ENCODE results near the gene CNEP1R1.
"Not testable (repeated sequence)": the region's sequence is repeated elsewhere in the genome, so short reads cannot be mapped to it uniquely, and the experiment has no call there.

Gene CNEP1R1, protein sequence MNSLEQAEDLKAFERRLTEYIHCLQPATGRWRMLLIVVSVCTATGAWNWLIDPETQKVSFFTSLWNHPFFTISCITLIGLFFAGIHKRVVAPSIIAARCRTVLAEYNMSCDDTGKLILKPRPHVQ

DNA sequence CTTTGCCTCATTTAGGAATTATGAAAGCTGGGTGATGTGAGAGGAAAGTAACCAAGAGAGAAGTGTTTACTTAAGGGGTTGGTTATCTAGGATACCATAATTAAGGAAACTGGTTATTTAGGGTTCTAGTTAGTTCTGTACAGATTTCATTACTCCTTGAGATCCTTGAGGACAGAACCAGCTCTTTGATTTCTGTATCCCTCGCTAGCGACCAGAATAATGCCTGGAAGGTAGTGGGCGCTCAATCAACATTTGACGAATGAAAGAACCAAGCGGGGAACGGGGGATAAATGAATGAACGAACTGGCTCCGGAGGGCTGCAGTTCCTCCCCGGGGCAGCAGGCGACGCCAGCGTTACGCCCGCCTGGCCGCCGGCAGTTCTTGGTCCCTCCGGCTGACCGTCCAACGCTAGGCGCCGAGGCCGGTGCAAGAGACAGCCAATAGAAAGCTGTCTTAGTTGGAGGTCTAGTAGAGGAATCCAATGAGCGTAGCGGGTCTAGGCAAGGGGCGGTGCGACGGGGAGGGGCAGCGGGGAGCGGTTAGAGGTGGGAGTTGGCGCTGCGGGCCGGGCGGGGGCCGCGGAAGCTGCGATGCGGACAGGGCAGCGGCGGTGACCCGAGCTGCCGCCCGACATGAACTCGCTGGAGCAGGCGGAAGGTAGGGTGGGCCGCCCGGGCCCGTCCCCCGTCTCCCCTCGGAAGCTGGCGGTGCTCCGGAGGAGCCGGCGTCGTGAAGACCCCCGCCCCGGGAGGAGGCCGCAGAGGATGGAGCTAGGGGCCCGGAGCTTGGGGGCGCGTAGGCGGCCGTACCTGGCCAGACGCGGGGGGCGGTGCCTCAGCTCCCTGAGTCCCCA lies at the start of gene CNEP1R1:
CNEP1R1 (plus strand) TSS at position 542 of the 853 bp plus-strand sequence; CDS start at position 633, 91 bp downstream.
- peak; percentile 97 for DNase-seq (ENCODE audit: low spot score)

DNA sequence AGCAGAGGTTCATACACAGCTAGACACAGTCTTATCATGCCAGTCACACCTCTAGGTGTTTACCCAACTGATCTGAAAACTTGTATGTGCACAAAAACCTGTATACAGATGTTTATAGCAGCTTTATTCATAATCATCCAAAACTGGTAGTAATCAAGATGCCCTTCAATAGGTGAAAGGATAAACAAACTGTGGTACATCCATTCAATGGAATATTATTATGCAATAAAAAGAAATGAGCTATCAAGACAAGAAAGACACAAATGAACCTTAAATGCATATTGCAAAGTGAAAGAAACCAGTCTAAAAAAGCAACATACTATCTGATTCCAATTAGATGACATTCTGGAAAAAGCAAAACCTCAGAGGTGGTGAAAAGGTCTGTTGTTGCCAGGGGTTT lies 47.6 kb upstream of the CNEP1R1 start:
- DNase-seq (ENCODE audit: low spot score) = no peak

DNA sequence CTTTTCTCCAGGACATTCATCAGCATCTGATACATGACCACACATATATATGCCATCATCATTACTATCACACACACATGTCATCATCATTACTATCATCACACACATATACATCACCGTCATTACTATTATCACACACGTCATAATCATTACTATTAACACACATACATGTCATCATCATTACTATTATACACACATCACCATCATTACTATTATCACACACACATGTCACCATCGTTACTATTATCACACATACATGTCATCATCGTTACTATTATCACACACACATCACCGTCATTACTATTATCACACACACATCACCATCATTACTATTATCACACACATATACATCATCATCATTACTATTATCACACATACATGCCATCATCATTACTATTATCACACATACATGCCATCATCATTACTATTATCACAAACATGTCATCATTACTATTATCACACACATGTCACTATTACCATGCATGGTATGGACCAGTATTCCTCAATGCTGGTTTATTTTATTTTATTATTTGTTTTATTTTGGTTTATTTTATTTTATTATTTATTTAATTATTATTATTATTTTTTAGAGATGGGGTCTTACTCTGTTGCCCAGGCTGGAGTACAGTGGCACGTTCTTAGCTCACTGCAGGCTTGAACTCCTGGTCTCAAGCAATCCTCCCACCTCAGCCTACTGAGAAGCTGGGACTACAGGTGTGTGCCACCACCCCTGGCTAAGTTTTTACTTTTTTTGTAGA lies 46.3 kb upstream of the CNEP1R1 start:
- no peak for DNase-seq (ENCODE audit: low spot score)

DNA sequence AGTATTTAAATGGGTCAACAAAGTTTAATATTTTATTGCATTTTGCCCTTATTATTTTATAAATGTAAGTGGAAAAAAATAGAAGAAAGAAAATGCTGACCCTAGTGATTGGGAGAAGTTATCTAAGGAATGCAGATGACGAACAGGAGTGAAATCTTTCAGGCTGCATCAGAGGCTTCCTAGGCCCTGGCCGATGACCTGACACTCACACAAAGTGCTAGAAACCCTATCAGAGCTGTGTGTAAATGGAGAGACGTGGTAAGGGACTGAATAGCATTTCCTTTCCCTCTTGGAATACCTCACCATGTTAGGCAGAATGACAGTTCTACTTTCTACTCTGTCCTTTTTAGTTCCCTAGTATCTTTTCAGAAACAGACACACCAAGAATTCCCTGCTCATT lies 44.9 kb upstream of the CNEP1R1 start:
- no peak for DNase-seq (ENCODE audit: low spot score)

DNA sequence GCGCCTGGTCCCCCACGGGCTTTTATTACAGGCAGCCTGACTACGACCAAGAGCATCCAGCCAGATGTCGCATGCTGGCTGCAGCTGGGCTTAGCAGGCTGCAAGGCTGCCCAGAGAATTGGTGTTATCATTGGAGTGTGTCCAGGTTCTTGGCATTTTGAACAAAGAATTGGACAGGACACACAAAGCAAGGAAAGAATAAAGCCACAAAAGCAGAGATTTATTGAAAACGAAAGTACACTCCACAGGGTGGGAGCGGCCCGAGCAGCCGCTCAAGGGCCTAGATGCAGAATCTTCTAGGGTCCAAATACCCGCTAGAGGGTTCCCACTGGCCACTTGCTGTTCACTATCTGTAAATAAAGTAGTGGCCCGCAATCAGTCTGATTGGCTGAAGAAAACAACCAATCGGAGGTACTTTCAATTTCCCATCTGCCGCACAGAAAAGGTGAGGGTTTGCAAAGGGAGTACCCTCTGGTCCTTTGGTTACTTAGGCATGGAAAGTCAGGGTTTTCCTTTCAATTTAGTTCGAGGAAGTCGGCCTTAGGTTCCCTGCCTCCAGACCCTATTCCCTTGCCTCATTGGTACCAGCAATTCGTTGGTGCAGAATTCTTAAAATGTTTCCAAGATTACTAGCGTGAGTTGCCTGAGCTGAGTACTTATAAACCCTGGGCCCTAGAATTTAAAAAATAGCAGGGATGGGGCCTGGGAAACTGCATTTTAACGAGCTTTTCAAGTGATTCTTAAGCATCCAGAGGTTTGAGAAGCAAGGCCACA lies 38.5 kb upstream of the CNEP1R1 start:
- no peak for DNase-seq (ENCODE audit: low spot score)

DNA sequence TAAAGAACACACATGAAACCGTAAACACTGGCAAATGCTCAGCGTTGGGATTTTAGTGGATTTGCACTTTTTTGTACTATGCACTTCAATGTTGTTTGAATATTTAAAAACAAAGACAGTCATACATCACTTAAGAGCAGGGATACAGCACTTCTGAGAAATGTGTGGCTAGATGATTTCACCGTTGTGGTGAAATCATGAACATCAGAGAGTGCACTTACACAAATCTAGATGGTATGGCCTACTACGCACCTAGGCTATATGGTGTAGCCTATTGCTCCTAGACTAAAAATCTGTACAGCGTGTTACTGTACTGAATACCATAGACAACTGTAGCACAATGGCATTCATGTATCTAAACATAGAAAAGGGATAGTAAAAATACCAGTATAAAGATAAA lies 37.6 kb upstream of the CNEP1R1 start:
- no peak for DNase-seq (ENCODE audit: low spot score)

DNA sequence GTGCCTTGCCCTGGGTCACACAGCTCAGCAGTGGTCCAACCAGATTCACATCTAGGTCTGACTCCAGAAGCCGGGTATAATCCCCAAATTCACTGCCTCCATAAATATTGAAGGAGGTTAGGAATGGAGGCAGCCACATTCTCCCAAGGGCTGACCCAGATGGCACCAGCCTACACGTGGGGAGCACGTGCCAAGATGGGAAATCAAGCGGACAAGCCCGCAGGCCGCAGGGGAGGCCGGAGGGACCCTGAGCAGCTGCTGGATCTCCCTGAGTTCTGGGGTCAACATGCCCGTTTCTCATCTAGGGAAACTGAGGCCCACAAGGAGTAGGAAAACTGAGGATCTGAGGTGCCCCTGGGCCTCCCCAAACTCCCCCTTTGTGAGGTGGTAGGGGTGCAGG lies 32.2 kb upstream of the CNEP1R1 start:
- no peak for DNase-seq (ENCODE audit: low spot score)

DNA sequence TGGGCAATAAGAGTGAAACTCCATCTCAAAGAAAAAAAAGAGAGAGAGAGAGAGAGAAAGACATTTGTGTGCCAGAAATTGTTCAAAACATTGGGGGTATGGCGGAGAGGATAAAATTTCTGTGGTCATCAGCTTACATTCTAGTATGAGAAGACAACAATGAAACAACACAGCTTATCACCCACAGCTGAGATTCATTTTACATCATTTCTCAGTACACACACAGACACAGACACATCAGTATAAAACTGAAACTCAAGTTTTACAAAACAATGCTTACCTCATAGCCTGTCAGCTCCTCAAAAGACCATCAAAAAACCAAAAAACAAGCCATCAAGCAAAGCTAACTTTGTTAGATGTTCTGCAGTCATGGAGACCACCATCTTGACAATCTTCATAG lies 31.4 kb upstream of the CNEP1R1 start:
- no peak for DNase-seq (ENCODE audit: low spot score)

DNA sequence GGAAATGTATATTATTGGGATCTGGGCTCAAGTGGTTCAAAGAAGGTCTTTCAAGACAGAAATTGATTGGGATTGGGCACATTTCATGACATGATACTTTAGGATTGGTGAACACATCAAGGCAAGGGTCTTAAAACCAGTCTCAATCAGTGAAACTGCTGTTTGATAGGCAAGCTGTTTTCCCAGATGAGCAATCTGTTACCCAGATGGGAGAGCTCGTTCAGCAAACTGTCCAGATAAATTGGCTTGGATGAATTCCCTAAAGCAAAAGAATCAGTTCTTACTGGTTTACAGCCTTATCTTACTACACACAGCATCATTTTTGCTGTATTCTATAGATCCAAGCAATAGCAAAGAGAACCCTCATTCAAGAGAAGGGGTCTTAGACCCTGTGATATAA lies 31.0 kb upstream of the CNEP1R1 start:
- DNase-seq (ENCODE audit: low spot score) = no peak

DNA sequence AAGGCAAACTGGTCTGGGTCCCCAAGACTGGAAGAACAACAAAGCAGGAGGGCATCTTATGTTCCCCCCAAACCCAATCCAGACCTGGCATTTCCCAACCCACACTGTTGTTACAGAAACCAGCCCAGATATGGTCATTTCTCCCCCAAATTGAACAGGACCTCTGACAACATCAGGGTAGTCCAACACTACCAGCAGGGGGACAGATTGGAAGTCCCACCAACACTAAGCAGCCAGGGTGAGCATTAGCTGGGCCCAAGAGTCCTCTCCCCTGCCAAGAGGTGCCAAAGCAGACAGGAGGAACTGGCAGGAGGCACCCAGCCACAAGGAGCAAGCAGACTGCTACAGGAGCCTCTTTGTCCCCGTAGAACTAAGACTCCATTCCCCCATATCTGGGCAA lies 29.3 kb upstream of the CNEP1R1 start:
- no peak for DNase-seq (ENCODE audit: low spot score)

DNA sequence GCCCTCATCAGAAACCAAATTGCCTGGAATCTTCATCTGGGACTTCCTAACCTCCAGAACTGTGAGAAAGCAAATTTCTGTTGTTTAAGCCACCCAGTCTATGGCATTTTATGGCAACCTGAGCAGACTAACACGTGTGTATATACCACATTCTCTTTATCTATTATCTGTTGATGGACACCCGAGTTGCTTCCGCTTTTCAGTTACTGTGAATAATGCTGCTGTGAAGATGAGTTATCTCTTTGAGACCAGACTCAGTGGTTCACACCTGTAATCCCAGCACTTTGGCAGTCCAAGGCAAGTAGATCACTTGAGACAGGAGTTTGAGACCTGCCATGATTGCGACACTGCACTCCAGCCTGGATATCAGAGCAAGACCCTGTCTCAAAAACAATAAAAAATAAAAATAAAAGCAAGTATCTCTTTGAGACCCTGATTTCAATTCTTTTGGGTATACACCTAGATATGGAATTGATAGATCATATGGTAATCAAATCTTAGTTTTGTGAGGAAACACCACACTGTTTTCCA lies 27.2 kb upstream of the CNEP1R1 start:
- no peak for DNase-seq (ENCODE audit: low spot score)

DNA sequence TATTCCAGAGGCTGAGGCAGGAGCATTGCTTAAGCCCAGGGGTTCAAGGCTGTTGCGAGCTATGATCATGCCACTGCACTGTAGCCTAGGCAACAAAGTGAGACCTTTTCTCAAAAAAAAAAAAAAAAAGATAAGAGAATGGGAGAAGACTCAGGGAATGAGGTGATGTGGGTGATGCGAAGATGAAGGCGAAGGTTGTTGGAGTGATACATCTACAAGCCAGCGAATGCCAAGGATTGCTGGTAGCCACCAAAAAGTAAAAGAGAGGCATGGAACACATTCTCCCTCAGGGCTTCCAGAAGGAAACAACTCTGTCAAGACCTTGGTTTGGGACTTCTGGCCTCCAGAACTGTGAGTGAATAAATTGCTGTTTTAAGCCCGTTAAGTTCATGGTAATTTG lies 26.0 kb upstream of the CNEP1R1 start:
- no peak for DNase-seq (ENCODE audit: low spot score)

DNA sequence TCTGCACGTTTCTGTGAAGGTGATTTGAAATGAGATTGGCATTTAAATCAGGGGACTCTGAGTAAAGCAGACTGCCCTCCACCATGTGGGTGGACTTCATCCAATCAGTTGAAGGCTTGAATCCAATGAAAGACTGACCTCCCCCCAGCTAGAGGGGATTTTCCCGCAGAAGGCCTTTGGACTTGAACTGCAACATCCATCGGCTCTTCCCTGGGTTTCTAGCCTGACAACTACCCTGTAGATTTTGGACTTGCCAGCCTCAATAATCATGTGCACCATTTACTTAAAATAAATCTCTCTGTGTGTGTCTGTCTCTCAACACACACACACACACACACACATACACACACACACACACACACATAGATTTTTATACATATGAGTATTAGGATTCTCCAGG lies 23.9 kb upstream of the CNEP1R1 start:
- DNase-seq (ENCODE audit: low spot score) = no peak

DNA sequence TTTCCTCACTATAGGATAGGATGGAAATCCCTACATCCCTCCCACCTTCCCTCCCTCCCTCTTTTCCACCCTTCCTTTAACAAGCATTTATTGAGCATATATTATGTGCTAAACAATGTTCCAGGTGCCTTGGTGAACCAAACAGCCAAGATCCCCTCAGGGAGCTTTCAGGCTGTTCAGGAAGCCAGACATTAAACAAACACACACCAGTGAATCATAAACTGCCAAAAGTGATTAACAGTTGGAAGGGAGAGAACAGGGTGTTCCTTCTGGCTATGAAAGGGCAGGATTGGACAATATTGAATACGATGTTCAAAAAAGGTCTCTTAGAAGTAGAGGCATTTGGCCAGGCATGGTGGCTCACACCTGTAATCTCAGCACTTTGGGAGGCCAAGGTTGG lies 22.8 kb upstream of the CNEP1R1 start:
- no peak for DNase-seq (ENCODE audit: low spot score)

DNA sequence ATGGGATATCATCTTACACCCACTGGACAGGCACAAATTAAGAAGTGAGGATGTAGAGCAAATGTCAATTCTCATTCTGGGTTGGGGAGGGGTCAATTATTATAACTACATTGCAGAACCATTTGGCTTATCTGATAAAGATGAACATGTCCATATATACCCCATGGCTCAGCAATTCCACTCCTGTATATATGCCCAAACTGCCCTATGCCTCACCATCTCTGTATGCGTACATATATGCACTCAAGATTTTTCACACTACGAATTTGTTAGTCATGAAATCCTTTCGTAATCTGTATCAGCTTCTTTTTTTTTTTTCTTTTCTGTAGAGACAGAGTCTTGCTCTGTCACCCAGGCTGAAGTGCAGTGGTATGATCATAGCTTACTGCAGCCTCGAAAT lies 20.8 kb upstream of the CNEP1R1 start:
- DNase-seq (ENCODE audit: low spot score) = no peak

DNA sequence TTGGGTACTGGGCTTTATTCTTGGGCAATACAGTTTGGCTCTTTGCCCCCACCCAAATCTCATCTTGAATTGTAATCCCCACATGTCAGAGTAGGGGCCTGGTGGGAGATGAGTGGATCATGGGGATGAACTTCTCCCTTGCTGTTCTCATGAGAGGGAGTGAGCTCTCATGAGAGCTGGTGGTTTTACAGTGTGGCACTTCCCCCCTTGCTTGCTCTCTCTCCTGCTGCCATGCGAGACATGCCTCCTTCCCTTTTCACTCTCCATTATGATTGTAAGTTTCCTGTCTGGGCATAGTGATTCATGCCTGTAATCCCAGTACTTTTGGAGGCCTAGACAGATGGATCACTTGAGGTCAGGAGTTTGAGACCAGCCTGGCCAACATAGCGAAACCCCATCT lies 18.1 kb upstream of the CNEP1R1 start:
- no peak for DNase-seq (ENCODE audit: low spot score)

DNA sequence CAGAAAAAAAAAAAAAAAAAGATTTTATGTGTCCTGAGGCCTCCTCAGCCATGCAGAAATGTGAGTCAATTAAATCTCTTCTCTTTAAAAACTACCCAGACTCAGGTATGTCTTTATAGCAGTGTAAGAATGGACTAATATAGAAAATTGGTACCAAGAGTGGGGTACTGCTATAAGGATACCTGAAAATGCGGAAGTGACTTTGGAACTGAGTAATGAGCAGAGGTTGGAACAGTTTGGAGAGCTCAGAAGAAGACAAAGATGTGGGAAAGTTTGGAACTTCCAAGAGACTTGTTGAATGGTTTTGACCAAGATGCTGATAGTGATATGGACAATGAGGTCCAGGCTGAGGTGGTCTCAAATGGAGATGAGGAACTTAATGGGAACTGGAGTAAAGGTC lies 17.3 kb upstream of the CNEP1R1 start:
- no peak for DNase-seq (ENCODE audit: low spot score)

DNA sequence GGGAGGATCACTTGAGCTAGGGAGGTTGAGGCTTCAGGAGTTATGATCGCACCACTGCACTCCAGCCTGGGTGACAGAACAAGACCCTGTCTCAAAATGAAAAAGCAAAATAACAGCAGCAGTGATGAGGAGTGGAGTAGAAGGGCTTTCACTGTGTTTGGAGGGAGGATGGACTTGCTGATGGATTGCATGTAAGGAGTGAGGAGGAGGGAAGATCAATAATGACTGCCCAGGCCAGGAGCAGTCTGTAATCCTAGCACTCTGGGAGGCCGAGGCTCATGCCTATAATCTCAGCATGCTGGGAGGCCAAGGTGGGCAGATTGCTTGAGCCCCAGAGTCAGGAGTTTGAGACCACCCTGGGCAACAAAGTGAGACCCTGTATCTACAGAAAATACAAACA lies 14.8 kb upstream of the CNEP1R1 start:
- no peak for DNase-seq (ENCODE audit: low spot score)

DNA sequence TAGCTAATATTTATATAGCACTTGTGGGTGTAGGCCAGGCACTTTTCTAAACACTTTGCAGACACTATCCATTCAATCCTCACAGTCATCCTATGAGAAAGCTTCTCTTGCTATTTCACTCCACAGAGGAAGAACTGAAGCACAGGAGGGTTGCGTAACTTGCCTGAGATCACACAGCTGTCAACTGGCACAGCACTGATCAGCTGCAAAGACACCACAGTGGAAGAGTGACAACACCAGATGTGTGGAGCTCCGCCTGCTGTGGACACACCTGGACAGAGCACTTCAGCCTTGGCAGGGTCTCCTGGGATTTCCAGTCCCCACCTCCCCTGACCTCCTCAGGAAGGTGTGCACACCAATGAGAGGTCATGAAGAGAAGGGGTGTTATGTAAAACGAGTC lies 13.3 kb upstream of the CNEP1R1 start:
- DNase-seq (ENCODE audit: low spot score) = no peak

DNA sequence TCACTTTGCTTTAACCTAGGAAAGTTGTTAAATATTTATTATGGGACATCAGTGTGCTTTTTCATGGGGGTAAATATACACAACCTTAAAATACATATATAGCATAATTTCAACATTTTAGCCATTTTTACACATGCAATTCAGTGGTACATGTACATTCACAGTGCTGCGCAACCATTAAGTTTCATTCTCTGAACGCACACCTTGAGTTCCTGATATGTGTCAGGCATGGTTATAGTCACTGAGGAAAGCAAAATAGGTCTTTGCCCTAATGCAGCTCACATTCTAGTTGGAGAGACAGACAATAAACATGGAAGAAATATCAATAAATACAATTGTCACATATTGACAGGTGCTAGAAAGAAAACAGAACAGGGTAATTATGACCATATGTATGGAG lies 12.8 kb upstream of the CNEP1R1 start:
- DNase-seq (ENCODE audit: low spot score) = no peak

DNA sequence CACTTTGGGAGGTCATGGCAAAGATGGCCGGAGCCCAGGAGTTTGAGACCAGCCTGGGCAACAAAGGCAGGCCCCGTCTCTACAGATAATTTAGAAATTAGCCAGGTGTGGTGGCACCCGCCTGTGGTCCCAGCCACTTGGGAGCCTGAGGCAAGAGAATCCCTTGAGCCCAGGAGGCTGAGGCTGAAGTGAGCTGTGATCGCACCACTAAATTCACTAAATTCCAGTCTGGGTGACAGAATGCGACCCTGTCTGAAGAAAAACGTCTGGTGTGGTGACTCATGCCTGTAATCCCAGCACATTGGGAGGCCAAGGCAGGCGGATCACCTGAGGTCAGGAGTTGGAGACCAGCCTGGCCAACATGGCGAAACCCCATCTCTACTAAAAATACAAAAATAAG lies 10.8 kb upstream of the CNEP1R1 start:
- not testable (repeated sequence) for DNase-seq (ENCODE audit: low spot score)

DNA sequence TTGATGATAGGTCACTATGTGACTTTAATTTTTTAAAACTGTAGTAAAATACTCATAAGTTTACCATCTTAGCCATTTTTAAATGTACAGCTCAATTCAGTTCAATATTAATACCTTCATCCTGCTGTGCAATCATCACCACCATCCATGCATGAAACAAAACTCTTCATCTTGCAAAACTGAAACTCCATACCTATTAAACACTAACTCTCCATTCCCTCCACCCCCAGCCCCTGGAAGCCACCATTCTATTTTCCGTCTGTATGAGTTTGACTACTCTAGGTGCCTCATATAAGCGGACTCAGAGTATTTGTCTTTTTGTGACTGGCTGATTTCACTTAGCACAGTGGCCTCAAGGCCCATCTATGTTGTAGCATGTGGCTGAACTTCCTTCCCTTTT lies 9.4 kb upstream of the CNEP1R1 start:
- no peak for DNase-seq (ENCODE audit: low spot score)

Data from cerebellar cortex (tissue), 1 donor.